Right lobe of liver (tissue), 6 donors: ENCODE results near the gene FLVCR2. TPM values are rescaled to one million over a fixed set of nuclear protein-coding genes. Genes with fewer than 3 reads are reported as not detected.

Experiments used
- ATAC-seq, 4 donors: fragments of 200-7000 bp; cut with Tn5 transposase; one replicate each; pipeline ENCODE4 v1.9.1; 2020; ENCODE audit warnings: mild to moderate bottlenecking in 4 of 4, moderate library complexity in 4 of 4
- DNase-seq, 3 donors: peaks; one replicate each; pipeline ENCODE4 v3.0.0-alpha.2; 2020
- H3K27ac ChIP-seq, 3 donors: fragments of 200-600 bp; one replicate each; pipeline ENCODE4 v1.8.0; 2022
- H3K27me3 ChIP-seq, 2 donors: fragments of 200-600 bp; one replicate each; pipeline ENCODE4 v1.8.0; 2022
- H3K36me3 ChIP-seq, 4 donors: fragments of 200-600 bp; sonication (generic) in 1 of 4; one replicate each; pipeline versions ENCODE4 v1.5.1 to v1.8.0; 2017 to 2022; ENCODE audit warnings: control low read depth in 1 of 4
- H3K4me1 ChIP-seq, 4 donors: fragments of 200-600 bp; sonication (generic) in 1 of 4; one replicate each; pipeline versions ENCODE4 v1.5.1 to v1.8.0; 2017 to 2022; ENCODE audit warnings: control low read depth in 1 of 4
- H3K4me3 ChIP-seq, 3 donors: fragments of 200-600 bp; one replicate each; pipeline ENCODE4 v1.8.0; 2022
- H3K9me3 ChIP-seq, 4 donors: fragments of 200-600 bp; sonication (generic) in 1 of 4; one replicate each; pipeline versions ENCODE4 v1.5.1 to v1.8.0; 2017 to 2022; ENCODE audit warnings: control low read depth in 1 of 4
- POLR2A ChIP-seq: fragments of 450-650 bp; IDR thresholded peaks from one replicate; pipeline ENCODE4 v1.6.1; 2017; ENCODE audit warnings: antibody characterized with exemption, mild to moderate bottlenecking
- WGBS: methylation state at CpG from one replicate; pipeline ENCODE4 v1.1.6; 2018; ENCODE audit warnings: low coverage, low lambda C conversion rate; ENCODE audit not compliant: insufficient coverage; ENCODE audit errors: missing lambda C conversion rate; 5-methylcytosine and 5-hydroxymethylcytosine counted together
- intact Hi-C, 2 donors: fragments of 100-400 bp; cut with DNase I; formaldehyde crosslinking; loops; one replicate each; pipeline versions ENCODE4 v1.11.2 to v1.14.1; 2022
- total RNA-seq, 6 experiments: library from RNA; depleted of rRNA in 2 of 6; stranded (reverse); fragments of >200 nt in 2 of 6; fragmentation: NEBNext Ultra II Directional in 3 of 6; extraction: Animal tissue kit (Norgen Biotek cat#: 25700) in 3 of 6; gene quantifications; one replicate each; pipeline versions ENCODE4 v1.1.0 to v1.2.4, GENCODE V29; 2016 to 2023
- TF ChIP-seq, protein P1 (sequence below), 4 donors: fragments of 200-600 bp in 3 of 4; fragments of 450-650 bp in 1 of 4; IDR thresholded peaks; one replicate each; pipeline versions ENCODE4 v1.5.1 to v1.8.0; 2016 to 2022; ENCODE audit warnings: antibody characterized with exemption in 4 of 4, mild to moderate bottlenecking in 2 of 4
- donor health status: DM: no; HTN: yes; CAD: no.
- donor health status: DM: no; HTN: no; CAD: no.
- donor health status: DM: no; HTN: no; CAD: no.
- donor health status: DM: no; HTN: yes; CAD: no.
- donor health status: DM: no; HTN: yes; CAD: no.

FLVCR2 gene
- total RNA-seq, 6 experiments from 2014 or later = 17.0 to 42.8 (median 27.8) TPM

- ATAC-seq = no peak
- no peaks in the 10 kb centered on the region for H3K9me3 ChIP-seq
- no peak for DNase-seq
- no peak overlapping the region for H3K4me3 ChIP-seq
- WGBS = 92% methylated on average over 4 of the region's 7 CpGs
- no peak overlapping the region for H3K27ac ChIP-seq
- H3K27me3 ChIP-seq = no peaks in the 10 kb centered on the region
- TF ChIP-seq, protein P1, sequence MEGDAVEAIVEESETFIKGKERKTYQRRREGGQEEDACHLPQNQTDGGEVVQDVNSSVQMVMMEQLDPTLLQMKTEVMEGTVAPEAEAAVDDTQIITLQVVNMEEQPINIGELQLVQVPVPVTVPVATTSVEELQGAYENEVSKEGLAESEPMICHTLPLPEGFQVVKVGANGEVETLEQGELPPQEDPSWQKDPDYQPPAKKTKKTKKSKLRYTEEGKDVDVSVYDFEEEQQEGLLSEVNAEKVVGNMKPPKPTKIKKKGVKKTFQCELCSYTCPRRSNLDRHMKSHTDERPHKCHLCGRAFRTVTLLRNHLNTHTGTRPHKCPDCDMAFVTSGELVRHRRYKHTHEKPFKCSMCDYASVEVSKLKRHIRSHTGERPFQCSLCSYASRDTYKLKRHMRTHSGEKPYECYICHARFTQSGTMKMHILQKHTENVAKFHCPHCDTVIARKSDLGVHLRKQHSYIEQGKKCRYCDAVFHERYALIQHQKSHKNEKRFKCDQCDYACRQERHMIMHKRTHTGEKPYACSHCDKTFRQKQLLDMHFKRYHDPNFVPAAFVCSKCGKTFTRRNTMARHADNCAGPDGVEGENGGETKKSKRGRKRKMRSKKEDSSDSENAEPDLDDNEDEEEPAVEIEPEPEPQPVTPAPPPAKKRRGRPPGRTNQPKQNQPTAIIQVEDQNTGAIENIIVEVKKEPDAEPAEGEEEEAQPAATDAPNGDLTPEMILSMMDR (IDR thresholded peaks at IDR 0.05) = no peak
- TF ChIP-seq POLR2A = no peak
- no peaks in the 10 kb centered on the region for H3K4me1 ChIP-seq
- intact Hi-C loops = no loop called here
- no peaks in the 10 kb centered on the region for H3K36me3 ChIP-seq
Observed at GRCh38 chr14:75568140-75568539, 10.3 kb upstream of the FLVCR2 start.

DNA sequence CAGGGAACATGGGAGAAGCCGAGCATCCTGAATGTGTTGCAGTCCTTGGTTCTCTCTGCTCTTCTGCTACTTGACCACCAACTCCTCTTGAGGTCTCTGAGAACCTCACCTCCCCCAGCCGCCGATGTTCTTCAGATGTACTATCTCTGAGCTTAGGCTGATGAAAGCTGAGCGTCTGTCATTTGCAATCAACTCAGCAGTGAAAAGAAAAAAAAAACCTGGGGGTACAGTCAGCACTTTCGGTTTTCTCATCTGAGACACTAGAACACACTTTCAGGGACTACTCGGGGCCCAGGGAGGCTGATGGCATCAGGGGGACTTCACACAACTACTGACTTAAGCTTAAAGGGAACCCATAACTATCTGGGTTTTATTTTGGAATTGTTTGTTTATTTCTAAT lies 9.6 kb upstream of the FLVCR2 start:
- no peaks in the 10 kb centered on the region for H3K27me3 ChIP-seq
- no peak for DNase-seq
- 84% methylated on average over 4 of the region's 6 CpGs for WGBS
- no peak overlapping the region for H3K4me3 ChIP-seq
- H3K27ac ChIP-seq = no peak overlapping the region
- ATAC-seq = no peak
- intact Hi-C loops = no loop called here
- H3K36me3 ChIP-seq = no peaks in the 10 kb centered on the region
- no peaks in the 10 kb centered on the region for H3K9me3 ChIP-seq
- TF ChIP-seq, protein P1 (IDR thresholded peaks at IDR 0.05) = no peak
- no peak for TF ChIP-seq POLR2A
- H3K4me1 ChIP-seq = no peaks in the 10 kb centered on the region

- 36% methylated on average over 2 of the region's 2 CpGs for WGBS
- Histone ChIP-seq H3K4me1 (no peaks in the 10 kb centered on the region), H3K9me3 (no peaks in the 10 kb centered on the region), H3K36me3 (no peaks in the 10 kb centered on the region), H3K27me3 (no peaks in the 10 kb centered on the region), H3K27ac (no peak overlapping the region), H3K4me3 (no peak overlapping the region)
- no peak for DNase-seq
- no peak for ATAC-seq
- TF ChIP-seq, protein P1 (IDR thresholded peaks at IDR 0.05) = no peak
- no peak for TF ChIP-seq POLR2A
- intact Hi-C loops = no loop called here
Observed at GRCh38 chr14:75570797-75571196, 7.6 kb upstream of the FLVCR2 start.

- no peaks in the 10 kb centered on the region for H3K9me3 ChIP-seq
- no peaks in the 10 kb centered on the region for H3K36me3 ChIP-seq
- H3K27me3 ChIP-seq = no peaks in the 10 kb centered on the region
- intact Hi-C loops = no loop called here
- ATAC-seq = no peak
- DNase-seq = no peak
- H3K4me3 ChIP-seq = no peak overlapping the region
- H3K4me1 ChIP-seq = peaks cover 0 to under 1% (median 0%) of the 10 kb centered on the region in 4 donors
- WGBS = 81% methylated on average over 6 of the region's 6 CpGs
- TF ChIP-seq, protein P1 (IDR thresholded peaks at IDR 0.05) = no peak
- no peak for TF ChIP-seq POLR2A
- no peak overlapping the region for H3K27ac ChIP-seq
Observed at GRCh38 chr14:75572104-75572503, 6.3 kb upstream of the FLVCR2 start.

- H3K4me3 ChIP-seq = no peak overlapping the region
- H3K27ac ChIP-seq = no peak overlapping the region
- ATAC-seq (no peak), DNase-seq (no peak)
- H3K4me1 ChIP-seq = peaks cover 0 to 23% (median 5%) of the 10 kb centered on the region in 4 donors
- intact Hi-C loops = loop anchor here in 1 of 2 donors (5.0 kb wide), 1 partner anchor 80 kb away; no protein-coding TSS in a partner anchor
- H3K9me3 ChIP-seq = no peaks in the 10 kb centered on the region
- no peaks in the 10 kb centered on the region for H3K36me3 ChIP-seq
- WGBS = 47% methylated on average over 3 of the region's 3 CpGs
- TF ChIP-seq POLR2A = no peak
- H3K27me3 ChIP-seq = no peaks in the 10 kb centered on the region
Observed at GRCh38 chr14:75577090-75577489, 1.3 kb upstream of the FLVCR2 start.
